DND-41 (cell line): Measurements from ENCODE around the gene HOXA3.

Source experiments
- ATAC-seq: fragments of 200-7000 bp; cut with Tn5 transposase; 3 replicates; pipeline ENCODE4 v1.9.1; 2021; ENCODE audit warnings: low read depth; ENCODE audit not compliant: insufficient read depth
- DNase-seq: peaks from one replicate; pipeline ENCODE4 v3.0.0-alpha.2; 2020
- H2AFZ ChIP-seq: 2 replicates; pipeline ENCODE4 v1.6.0; 2012; ENCODE audit warnings: low read depth, low read length
- H3K27ac ChIP-seq: 2 replicates; pipeline ENCODE4 v1.5.1; 2012; ENCODE audit warnings: low read length, inconsistent platforms
- H3K27me3 ChIP-seq: fragments of 200-600 bp; sonication (generic); 2 replicates; pipeline ENCODE4 v1.6.0; 2012; ENCODE audit warnings: low read length, mild to moderate bottlenecking, inconsistent platforms; ENCODE audit not compliant: insufficient read depth, poor library complexity
- H3K36me3 ChIP-seq: 2 replicates; pipeline ENCODE4 v1.5.1; 2012; ENCODE audit warnings: low read length, inconsistent platforms; ENCODE audit not compliant: insufficient read depth
- H3K4me1 ChIP-seq: 2 replicates; pipeline ENCODE4 v1.5.1; 2012; ENCODE audit warnings: mild to moderate bottlenecking, low read length; ENCODE audit not compliant: insufficient read depth
- H3K4me2 ChIP-seq: 2 replicates; pipeline ENCODE4 v1.6.0; 2012; ENCODE audit warnings: mild to moderate bottlenecking, moderate library complexity, low read length, inconsistent platforms; ENCODE audit not compliant: insufficient read depth
- H3K4me3 ChIP-seq, 2 experiments: fragments of 200-600 bp in 1 of 2; shearing (Covaris generic) in 1 of 2; 2 replicates each; pipeline ENCODE4 v1.5.1; 2012 to 2016; ENCODE audit warnings: inconsistent platforms in 2 of 2, low read length in 2 of 2, mild to moderate bottlenecking in 2 of 2, low read depth in 1 of 2, moderate library complexity in 1 of 2
- H3K79me2 ChIP-seq: 2 replicates; pipeline ENCODE4 v1.6.0; 2012; ENCODE audit warnings: low read length, inconsistent platforms; ENCODE audit not compliant: insufficient read depth
- H3K9ac ChIP-seq: 2 replicates; pipeline ENCODE4 v1.6.0; 2012; ENCODE audit warnings: low read depth, mild to moderate bottlenecking, inconsistent platforms, low read length, moderate library complexity
- H3K9me3 ChIP-seq: 2 replicates; pipeline ENCODE4 v1.5.1; 2012; ENCODE audit warnings: low read length, moderate library complexity, mild to moderate bottlenecking, inconsistent platforms; ENCODE audit not compliant: insufficient read depth, severe bottlenecking
- H4K20me1 ChIP-seq: 2 replicates; pipeline ENCODE4 v1.6.0; 2012; ENCODE audit warnings: low read length; ENCODE audit not compliant: insufficient read depth
- CTCF ChIP-seq: IDR thresholded peaks from 2 replicates; pipeline ENCODE4 v1.5.1; 2012; ENCODE audit warnings: borderline replicate concordance, low read length, moderate library complexity, mild to moderate bottlenecking; ENCODE audit not compliant: poor library complexity, severe bottlenecking; ENCODE audit errors: extremely low read depth
- EZH2 ChIP-seq: IDR thresholded peaks from 3 replicates; pipeline ENCODE4 v1.6.1; 2012; ENCODE audit warnings: borderline replicate concordance, low read depth, mild to moderate bottlenecking, moderate library complexity, low read length, inconsistent platforms; ENCODE audit not compliant: severe bottlenecking

Gene HOXA3

GRCh38 chr7:27065709-27066108, 86.7 kb downstream of the HOXA3 start:
- Histone ChIP-seq H3K4me2 (no peak overlapping the region), H3K4me3 (no peak overlapping the region), H4K20me1 (no peaks in the 10 kb centered on the region), H3K36me3 (no peaks in the 10 kb centered on the region), H3K4me1 (no peaks in the 10 kb centered on the region), H3K9ac (no peak overlapping the region), H3K27me3 (peaks cover 6% of the 10 kb centered on the region), H3K27ac (no peak overlapping the region), H3K9me3 (no peaks in the 10 kb centered on the region), H2AFZ (no peak overlapping the region), H3K79me2 (no peaks in the 10 kb centered on the region)
- ATAC-seq: no peak
- DNase-seq: no peak
- no peak for TF ChIP-seq CTCF
- no peak for TF ChIP-seq EZH2

GRCh38 chr7:27064661-27065060, 87.7 kb downstream of the HOXA3 start:
- TF ChIP-seq EZH2 (no peak), CTCF (no peak)
- H3K9ac ChIP-seq: no peak overlapping the region
- no peak for DNase-seq

GRCh38 chr7:27064159-27064558, 88.2 kb downstream of the HOXA3 start:
- no peak for TF ChIP-seq EZH2
- TF ChIP-seq CTCF: no peak
- no peak overlapping the region for H3K4me2 ChIP-seq
- H3K79me2 ChIP-seq: no peaks in the 10 kb centered on the region
- H3K27me3 ChIP-seq: peaks cover 6% of the 10 kb centered on the region
- H3K9me3 ChIP-seq: no peaks in the 10 kb centered on the region
- no peak for DNase-seq
- H3K4me3 ChIP-seq: no peak overlapping the region
- H4K20me1 ChIP-seq: no peaks in the 10 kb centered on the region
- no peaks in the 10 kb centered on the region for H3K4me1 ChIP-seq
- no peak overlapping the region for H2AFZ ChIP-seq
- no peak overlapping the region for H3K27ac ChIP-seq
- ATAC-seq: no peak
- no peak overlapping the region for H3K9ac ChIP-seq
- no peaks in the 10 kb centered on the region for H3K36me3 ChIP-seq

More at GRCh38 chr7:27064661-27065060, 87.7 kb downstream of the HOXA3 start:
- no peak overlapping the region for H3K4me2 ChIP-seq
- H2AFZ ChIP-seq: no peak overlapping the region
- no peak for ATAC-seq
- no peaks in the 10 kb centered on the region for H3K4me1 ChIP-seq
- no peak overlapping the region for H3K4me3 ChIP-seq
- no peaks in the 10 kb centered on the region for H3K79me2 ChIP-seq
- H3K9me3 ChIP-seq: no peaks in the 10 kb centered on the region
- peaks cover 6% of the 10 kb centered on the region for H3K27me3 ChIP-seq
- no peak overlapping the region for H3K27ac ChIP-seq
- H4K20me1 ChIP-seq: no peaks in the 10 kb centered on the region
- no peaks in the 10 kb centered on the region for H3K36me3 ChIP-seq

GRCh38 chr7:27062946-27063345, 89.4 kb downstream of the HOXA3 start:
- ATAC-seq: no peak

More at GRCh38 chr7:27062946-27063345, 89.4 kb downstream of the HOXA3 start:
- DNase-seq: no peak
- Histone ChIP-seq H3K4me3 (no peak overlapping the region), H3K4me2 (no peak overlapping the region), H3K27me3 (peaks cover 6% of the 10 kb centered on the region), H3K36me3 (no peaks in the 10 kb centered on the region), H3K27ac (no peak overlapping the region), H4K20me1 (no peaks in the 10 kb centered on the region), H3K9ac (no peak overlapping the region), H2AFZ (no peak overlapping the region), H3K9me3 (no peaks in the 10 kb centered on the region), H3K79me2 (no peaks in the 10 kb centered on the region), H3K4me1 (no peaks in the 10 kb centered on the region)
- TF ChIP-seq CTCF (no peak), EZH2 (no peak)
